Thoracic aorta endothelial cell (primary cell): ENCODE results near the gene SPATA13. TPM values are rescaled to one million over a fixed set of nuclear protein-coding genes. Genes with fewer than 3 reads are reported as not detected.

Experiments
- small RNA-seq: library from RNA; depleted of rRNA; stranded (forward); fragments of <200 nt; gene quantifications from one replicate; pipeline ENCODE3, GENCODE V24; 2012
- total RNA-seq: library from RNA; depleted of rRNA; stranded (reverse); fragments of >200 nt; gene quantifications from 2 replicates; pipeline ENCODE4 v1.2.3, GENCODE V29; 2012

SPATA13 gene
- 11.8 and 18.4 TPM in 2 replicates for total RNA-seq

DNA sequence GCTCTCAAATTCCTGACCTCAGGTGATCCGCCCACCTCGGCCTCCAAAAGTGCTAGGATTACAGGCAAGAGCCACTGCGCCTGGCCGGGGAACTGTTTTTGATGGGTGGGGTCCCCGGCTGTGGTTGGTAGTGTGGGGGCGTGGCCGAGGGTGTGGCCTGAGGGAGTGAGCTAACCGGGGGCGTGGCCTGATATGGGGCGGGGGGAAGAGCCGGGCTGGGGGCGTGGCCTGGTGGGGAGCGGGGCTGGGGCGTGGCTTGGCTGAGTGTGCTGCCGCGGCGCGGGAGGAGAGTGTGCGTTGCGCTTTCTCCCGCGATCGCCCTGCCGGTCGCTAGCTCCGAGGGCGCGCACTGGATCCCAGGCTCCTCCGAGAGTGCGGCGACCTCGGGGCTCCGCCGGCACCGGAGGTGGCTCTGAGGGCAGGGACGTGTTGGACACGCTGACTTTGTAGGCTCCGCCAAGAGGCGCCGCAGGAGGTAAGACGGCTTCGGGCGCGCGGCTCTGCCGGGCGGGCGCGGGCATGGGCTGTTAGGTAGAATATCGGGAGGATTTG lies at the start of gene SPATA13:
Gene SPATA13, plus strand, starts transcription at position 263 of the 552 bp plus-strand sequence. CDS start 62,210 bp downstream, outside the sequence.

DNA sequence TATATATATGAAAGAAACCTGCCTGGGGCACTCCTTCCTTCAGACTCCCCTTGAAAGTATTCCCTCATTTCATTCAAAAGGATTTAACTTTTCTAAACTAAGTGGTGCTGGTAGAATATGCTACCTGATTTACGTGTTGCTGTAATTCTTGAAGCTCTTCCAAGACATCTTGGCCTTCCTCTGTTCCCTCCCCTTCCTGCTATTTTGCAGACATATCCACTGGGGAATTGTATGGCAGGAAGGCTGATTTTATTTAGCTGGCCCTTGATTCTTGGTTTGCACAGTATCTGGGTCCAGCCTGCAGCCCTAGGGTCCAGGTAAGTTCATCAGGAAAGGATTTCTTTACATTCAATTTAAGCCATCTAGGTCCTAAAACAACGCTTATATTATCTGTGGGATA lies 148.8 kb downstream of the SPATA13 start, which contains the start of gene C1QTNF9:
Gene C1QTNF9, plus strand, starts transcription at position 281 of the 400 bp plus-strand sequence. CDS start 6,424 bp downstream, outside the sequence.

Small RNA genes within 50 kb of the gene (small RNA-seq; reads per million reads assigned to genes)
- gene MIR2276 = 7.4 reads per million, percentile 88 among the genes with 10 or more reads in this experiment

Other genes with a start within 250 kb of the SPATA13 start
- not detected in 2 replicates for gene C1QTNF9, start 148.9 kb downstream of the SPATA13 start, total RNA-seq